H1 (cell line): ENCODE data around the gene CFAP100. TPM values are rescaled to one million over a fixed set of nuclear protein-coding genes. Genes with fewer than 3 reads are reported as not detected.

Experiments
- CTCF ChIA-PET: fragments of 300-600 bp; sonication (Branson Sonifier 250); formaldehyde crosslinking; loops from one replicate; lab custom pipeline; 2021; ENCODE audit not compliant: partially characterized antibody; lab: Charles Lee
- POLR2A ChIA-PET: fragments of 300-600 bp; sonication (Branson Sonifier 250); formaldehyde crosslinking; loops from one replicate; lab custom pipeline; 2021; ENCODE audit warnings: inconsistent platforms; ENCODE audit not compliant: partially characterized antibody; lab: Charles Lee
- DNase-seq, 2 experiments: peaks; one replicate each; pipeline versions ENCODE4 v3.0.0 to v3.0.0-alpha.2; 2010 to 2022; ENCODE audit warnings: low spot score in 2 of 2, low read depth in 1 of 2, mixed read lengths in 1 of 2
- FAIRE-seq: peaks from 2 replicates; lab custom pipeline; 2011; peaks lifted over from hg19 to GRCh38; lab: Jason Lieb, UNC
- H2AFZ ChIP-seq: 2 replicates; pipeline ENCODE4 v1.8.1; 2012; ENCODE audit warnings: low read length, inconsistent platforms
- H2AK5ac ChIP-seq: 2 replicates; pipeline ENCODE4 v1.6.1; 2013; ENCODE audit warnings: low read depth, low read length
- H2BK120ac ChIP-seq: replicated peaks from 2 replicates; pipeline ENCODE3; 2013; ENCODE audit warnings: low read depth, low read length, inconsistent platforms
- H2BK12ac ChIP-seq: 2 replicates; pipeline ENCODE4 v1.6.1; 2013; ENCODE audit warnings: low read depth, low read length
- H2BK15ac ChIP-seq: 2 replicates; pipeline ENCODE4 v1.6.1; 2013; ENCODE audit warnings: low read length
- H2BK20ac ChIP-seq: 2 replicates; pipeline ENCODE4 v1.6.1; 2013; ENCODE audit warnings: low read length
- H2BK5ac ChIP-seq: 2 replicates; pipeline ENCODE4 v1.6.1; 2013; ENCODE audit warnings: low read depth, low read length
- H3K14ac ChIP-seq: 2 replicates; pipeline ENCODE4 v1.6.1; 2013; ENCODE audit warnings: inconsistent platforms; ENCODE audit not compliant: insufficient read length
- H3K18ac ChIP-seq: 2 replicates; pipeline ENCODE4 v1.6.1; 2013; ENCODE audit warnings: low read length; ENCODE audit errors: extremely low read depth
- H3K23ac ChIP-seq: 2 replicates; pipeline ENCODE4 v1.6.1; 2013; ENCODE audit warnings: inconsistent platforms; ENCODE audit not compliant: insufficient read length
- H3K23me2 ChIP-seq: 2 replicates; pipeline ENCODE4 v1.6.1; 2013; ENCODE audit warnings: low read depth, low read length
- H3K27ac ChIP-seq: 2 replicates; pipeline ENCODE4 v1.6.1; 2011; ENCODE audit warnings: low read depth, low read length, inconsistent platforms
- H3K27me3 ChIP-seq, 4 experiments: replicated peaks in 1 of 4; 1 replicate in 1 of 4; 2 replicates in 3 of 4; pipeline versions ENCODE4 v1.6.1 to v1.8.1; 2011 to 2013; ENCODE audit warnings: low read length in 3 of 4, mild to moderate bottlenecking in 3 of 4, inconsistent platforms in 2 of 4, mixed read lengths in 2 of 4, moderate library complexity in 1 of 4; ENCODE audit not compliant: control insufficient read depth in 3 of 4, insufficient read depth in 3 of 4; ENCODE audit errors: extremely low read depth in 1 of 4
- H3K36me3 ChIP-seq, 4 experiments: 2 replicates each; pipeline versions ENCODE4 v1.6.1 to v1.8.1; 2011 to 2013; ENCODE audit warnings: mild to moderate bottlenecking in 4 of 4, low read length in 3 of 4, moderate library complexity in 2 of 4, control low read depth in 1 of 4, inconsistent platforms in 1 of 4; ENCODE audit not compliant: insufficient read depth in 4 of 4, control insufficient read depth in 2 of 4
- H3K4ac ChIP-seq: replicated peaks from 2 replicates; pipeline ENCODE3; 2013; ENCODE audit warnings: low read length, low read depth, mixed read lengths, inconsistent platforms; ENCODE audit not compliant: insufficient read length
- H3K4me1 ChIP-seq, 4 experiments: replicated peaks in 1 of 4; 1 replicate in 1 of 4; 2 replicates in 3 of 4; pipeline versions ENCODE4 v1.6.1 to v1.8.1; 2011 to 2013; ENCODE audit warnings: low read length in 3 of 4, inconsistent platforms in 2 of 4, mixed read lengths in 1 of 4; ENCODE audit not compliant: insufficient read depth in 4 of 4, control insufficient read depth in 3 of 4
- H3K4me2 ChIP-seq, 2 experiments: 2 replicates each; pipeline versions ENCODE4 v1.6.1 to v1.8.1; 2011 to 2013; ENCODE audit warnings: low read depth in 2 of 2, low read length in 2 of 2, control low read depth in 1 of 2, inconsistent platforms in 1 of 2, mild to moderate bottlenecking in 1 of 2; ENCODE audit not compliant: insufficient read depth in 1 of 2
- H3K4me3 ChIP-seq, 4 experiments: fragments of 200-600, 300-600 bp in 1 of 4; sonication (generic), shearing (Covaris generic), sonication (Bioruptor Twin) in 1 of 4; 2 replicates each; pipeline versions ENCODE4 v1.5.1 to v1.8.1; 2011 to 2016; ENCODE audit warnings: low read length in 4 of 4, low read depth in 3 of 4, control low read depth in 2 of 4, inconsistent platforms in 2 of 4, mild to moderate bottlenecking in 2 of 4, mixed read lengths in 1 of 4, moderate library complexity in 1 of 4; ENCODE audit not compliant: insufficient read depth in 2 of 4; ENCODE audit errors: extremely low read depth in 1 of 4
- H3K56ac ChIP-seq: replicated peaks from 2 replicates; pipeline ENCODE3; 2013; ENCODE audit warnings: low read depth, mild to moderate bottlenecking, mixed read lengths, low read length, inconsistent platforms; ENCODE audit not compliant: insufficient read length
- H3K79me1 ChIP-seq: 2 replicates; pipeline ENCODE4 v1.6.1; 2013; ENCODE audit warnings: low read depth, low read length, control low read depth
- H3K79me2 ChIP-seq, 2 experiments: 2 replicates each; pipeline versions ENCODE4 v1.6.1 to v1.8.1; 2012 to 2013; ENCODE audit warnings: low read length in 2 of 2, mild to moderate bottlenecking in 2 of 2, inconsistent platforms in 1 of 2; ENCODE audit not compliant: insufficient read depth in 2 of 2, control insufficient read depth in 1 of 2
- H3K9ac ChIP-seq, 4 experiments: replicated peaks in 1 of 4; 1 replicate in 1 of 4; 2 replicates in 3 of 4; pipeline versions ENCODE4 v1.6.1 to v1.8.1; 2011 to 2013; ENCODE audit warnings: low read depth in 3 of 4, low read length in 3 of 4, control low read depth in 2 of 4, mild to moderate bottlenecking in 2 of 4, moderate library complexity in 2 of 4, inconsistent platforms in 1 of 4; ENCODE audit errors: extremely low read depth in 1 of 4
- H3K9me3 ChIP-seq, 2 experiments: 2 replicates each; pipeline versions ENCODE4 v1.6.1 to v1.8.1; 2012 to 2013; ENCODE audit warnings: mild to moderate bottlenecking in 2 of 2, moderate library complexity in 2 of 2, control low read depth in 1 of 2, inconsistent platforms in 1 of 2, low read depth in 1 of 2, low read length in 1 of 2, mixed read lengths in 1 of 2; ENCODE audit not compliant: insufficient read depth in 2 of 2
- H4K20me1 ChIP-seq, 2 experiments: replicated peaks in 1 of 2; 2 replicates each; pipeline versions ENCODE3 to v1.8.1; 2011 to 2013; ENCODE audit warnings: inconsistent platforms in 2 of 2, low read length in 2 of 2, mild to moderate bottlenecking in 1 of 2; ENCODE audit not compliant: insufficient read depth in 2 of 2, control insufficient read depth in 1 of 2
- H4K5ac ChIP-seq: 2 replicates; pipeline ENCODE4 v1.6.1; 2013; ENCODE audit warnings: low read length, low read depth, mixed read lengths, inconsistent platforms; ENCODE audit not compliant: insufficient read length
- H4K8ac ChIP-seq: 2 replicates; pipeline ENCODE4 v1.8.0; 2013; ENCODE audit warnings: mild to moderate bottlenecking, moderate library complexity, low read length, inconsistent platforms; ENCODE audit not compliant: insufficient read depth; ENCODE audit errors: extremely low read depth
- H4K91ac ChIP-seq: replicated peaks from 2 replicates; pipeline ENCODE3; 2013; ENCODE audit warnings: low read length, mixed read lengths, inconsistent platforms; ENCODE audit not compliant: insufficient read length
- BCL11A ChIP-seq, 2 experiments: IDR thresholded peaks; one replicate each; pipeline ENCODE4 v1.6.1; 2011; ENCODE audit warnings: low read depth in 2 of 2, low read length in 2 of 2, mild to moderate bottlenecking in 2 of 2
- CHD2 ChIP-seq: IDR thresholded peaks from 2 replicates; pipeline ENCODE4 v1.6.1; 2012; ENCODE audit warnings: low read length, improper control_type of control experiment
- HDAC6 ChIP-seq: IDR thresholded peaks from one replicate; pipeline ENCODE4 v1.7.1; 2012; ENCODE audit warnings: low read depth, mild to moderate bottlenecking, inconsistent platforms, low read length, moderate library complexity
- NANOG ChIP-seq: IDR thresholded peaks from 2 replicates; pipeline ENCODE4 v1.6.1; 2011; ENCODE audit warnings: low read length, low read depth, mild to moderate bottlenecking, inconsistent platforms; ENCODE audit not compliant: insufficient read depth, poor library complexity, severe bottlenecking
- POLR2AphosphoS5 ChIP-seq: IDR thresholded peaks from 2 replicates; pipeline ENCODE4 v1.6.1; 2011; ENCODE audit warnings: low read depth, low read length
- RAD21 ChIP-seq, 2 experiments: IDR thresholded peaks in 1 of 2; conservative IDR thresholded peaks in 1 of 2; 2 replicates each; pipeline ENCODE4 v1.6.1; 2011; ENCODE audit warnings: low read depth in 2 of 2, low read length in 2 of 2, improper control_type of control experiment in 1 of 2, inconsistent platforms in 1 of 2, mild to moderate bottlenecking in 1 of 2, moderate library complexity in 1 of 2
- SIX5 ChIP-seq: IDR thresholded peaks from 2 replicates; pipeline ENCODE4 v1.6.1; 2011; ENCODE audit warnings: mild to moderate bottlenecking, low read depth, low read length
- SUZ12 ChIP-seq: fragments of 200-600 bp; sonication (generic); IDR thresholded peaks from 2 replicates; pipeline ENCODE4 v1.6.1; 2012; ENCODE audit warnings: mild to moderate bottlenecking, inconsistent platforms, low read length, moderate library complexity, mixed read lengths
- ZNF274 ChIP-seq: IDR thresholded peaks from 2 replicates; pipeline ENCODE4 v1.7.0; 2012; ENCODE audit warnings: low read length, borderline replicate concordance; ENCODE audit errors: extremely low read depth
- WGBS, 2 experiments: shearing (Covaris generic) in 1 of 2; methylation state at CpG; one replicate each; pipeline versions ENCODE4 v1.1.6 to v1.1.7; 2013 to 2015; ENCODE audit warnings: low lambda C conversion rate in 2 of 2, mixed read lengths in 2 of 2, inconsistent platforms in 1 of 2, low coverage in 1 of 2, missing lambda C conversion rate in 1 of 2; ENCODE audit not compliant: insufficient replicate concordance in 2 of 2, insufficient coverage in 1 of 2, insufficient read length in 1 of 2; ENCODE audit errors: extremely low coverage in 1 of 2, missing lambda C conversion rate in 1 of 2; 5-methylcytosine and 5-hydroxymethylcytosine counted together
- polyA plus RNA-seq, 7 experiments: library from polyadenylated mRNA; depleted of rRNA in 3 of 7; stranded (reverse) in 5 of 7; unstranded in 2 of 7; fragments of >200 nt in 5 of 7; fragments of 200-250 nt in 2 of 7; gene quantifications; 1 replicate in 5 of 7; 2 replicates in 1 of 7; 4 replicates in 1 of 7; pipeline versions ENCODE4 v1.2.1 to v1.2.3, GENCODE V29; 2011 to 2013; ENCODE audit warnings: missing spikeins in 2 of 7, mixed read lengths in 2 of 7
- total RNA-seq: library from RNA; stranded (reverse); fragmentation: NEBNext Ultra II Directional; extraction: Animal tissue kit (Norgen Biotek cat#: 25700); gene quantifications from 2 replicates; pipeline ENCODE4 v1.2.1, GENCODE V29; 2021

Gene CFAP100
- total and polyA plus RNA-seq, 2 of the 8 experiments (the other 6 are each of a cell fraction or from before 2014, with no cell fraction given), result 0.17 TPM; not detected in 1

- no peak overlapping the region for H3K4me3 ChIP-seq
- no peak overlapping the region for H3K56ac ChIP-seq
- H2AFZ ChIP-seq, result no peak overlapping the region
- H2AK5ac ChIP-seq, result 0 out of 2 replicates have a peak overlapping the region, but pooled peaks have one; percentile 39
- H3K27me3 ChIP-seq, result peaks cover 0 to 17% (median 8%) of the 10 kb centered on the region in 4 experiments; a peak in 6 of 7 replicates
- no peak overlapping the region for H3K9ac ChIP-seq
- H3K27ac ChIP-seq, result no peak overlapping the region
- H2BK5ac ChIP-seq, result no peak overlapping the region
- H2BK15ac ChIP-seq, result peak overlapping the region; percentile 72; the same call in 1 of the 2 replicates
- 90% methylated on average over 3 of the region's 3 CpGs; no CpG with 5 or more reads in 1 of the 2 experiments for WGBS, 2 experiments
- peak overlapping the region; percentile 27 for H4K91ac ChIP-seq
- no peak overlapping the region for H3K23ac ChIP-seq
- H3K4me2 ChIP-seq, result no peak overlapping the region
- H3K14ac ChIP-seq, result no peak overlapping the region
- peaks cover 4 to 31% (median 18%) of the 10 kb centered on the region in 4 experiments for H3K4me1 ChIP-seq
- TF ChIP-seq SUZ12, result no peak
- no peak for TF ChIP-seq NANOG
- TF ChIP-seq RAD21 (IDR thresholded peaks at IDR 0.05 in 1 of 2, conservative IDR thresholded peaks at IDR 0.05 in 1 of 2; ENCODE audit: low read depth in 2 of 2, low read length in 2 of 2), result no peak
- TF ChIP-seq SIX5, result no peak
- no peak for TF ChIP-seq POLR2AphosphoS5
- no peak for TF ChIP-seq CHD2
- TF ChIP-seq ZNF274, result no peak
- no peak for TF ChIP-seq BCL11A (IDR thresholded peaks at IDR 0.05; ENCODE audit: low read depth in 2 of 2, low read length in 2 of 2)
- TF ChIP-seq HDAC6, result no peak
- no peak overlapping the region for H4K5ac ChIP-seq
- no peaks in the 10 kb centered on the region for H3K79me2 ChIP-seq
- H4K8ac ChIP-seq, result no peak overlapping the region
- H2BK20ac ChIP-seq, result 0 out of 2 replicates have a peak overlapping the region, but pooled peaks have one; percentile 18
- H3K79me1 ChIP-seq, result no peaks in the 10 kb centered on the region
- H3K18ac ChIP-seq, result no peak overlapping the region
- H2BK120ac ChIP-seq, result no peak overlapping the region
- H4K20me1 ChIP-seq, result no peaks in the 10 kb centered on the region
- no peak for FAIRE-seq
- CTCF ChIA-PET, result interaction anchor here (1.1 to 5.7 kb wide), 7 partner anchors 11 to 226 kb away, joined by 3 to 30 read pairs (median 4); no protein-coding TSS in a partner anchor
- DNase-seq, result no peak
- H3K9me3 ChIP-seq, result no peaks in the 10 kb centered on the region
- no peaks in the 10 kb centered on the region for H3K36me3 ChIP-seq
- no peak overlapping the region for H3K4ac ChIP-seq
- peak overlapping the region; percentile 60; the same call in 1 of the 2 replicates for H2BK12ac ChIP-seq
- POLR2A ChIA-PET, result interaction anchor here (1.0 kb wide), 1 partner anchor 103 kb away, joined by 3 read pairs; no protein-coding TSS in a partner anchor
- H3K23me2 ChIP-seq, result peaks cover 17% of the 10 kb centered on the region
These were observed 34.5 kb upstream of the CFAP100 start for GRCh38 chr3:126360046-126360713.
